Ishikawa (cell line): ENCODE data around the gene ARHGEF3.

Experiments used
- CEBPB ChIP-seq: IDR thresholded peaks from 2 replicates; pipeline ENCODE4 v1.6.1; 2012
- CREB1 ChIP-seq: IDR thresholded peaks from 2 replicates; pipeline ENCODE4 v1.6.1; 2012; ENCODE audit warnings: low read depth
- EP300 ChIP-seq: IDR thresholded peaks from 2 replicates; pipeline ENCODE4 v1.6.1; 2012; ENCODE audit warnings: borderline replicate concordance
- FOXM1 ChIP-seq: IDR thresholded peaks from 2 replicates; pipeline ENCODE4 v1.6.1; 2012; ENCODE audit warnings: low read depth, borderline replicate concordance
- MAX ChIP-seq: IDR thresholded peaks from 2 replicates; pipeline ENCODE4 v1.6.1; 2012
- NFIC ChIP-seq: IDR thresholded peaks from 2 replicates; pipeline ENCODE4 v1.6.1; 2012
- RAD21 ChIP-seq: IDR thresholded peaks from 2 replicates; pipeline ENCODE4 v1.6.1; 2012; ENCODE audit warnings: low read depth
- REST ChIP-seq: IDR thresholded peaks from 2 replicates; pipeline ENCODE4 v1.6.1; 2012; ENCODE audit warnings: low read depth, mild to moderate bottlenecking
- TAF1 ChIP-seq: IDR thresholded peaks from 2 replicates; pipeline ENCODE4 v1.6.1; 2012; ENCODE audit warnings: low read depth, mild to moderate bottlenecking
- TEAD4 ChIP-seq: IDR thresholded peaks from 2 replicates; pipeline ENCODE4 v1.6.1; 2012
- YY1 ChIP-seq: IDR thresholded peaks from 2 replicates; pipeline ENCODE4 v1.6.1; 2012; ENCODE audit warnings: low read depth
- ZBTB7A ChIP-seq: IDR thresholded peaks from 2 replicates; pipeline ENCODE4 v1.6.1; 2012; ENCODE audit warnings: low read depth

- TF ChIP-seq REST = no peak
- TF ChIP-seq EP300 = no peak
- TF ChIP-seq TAF1 = no peak
- no peak for TF ChIP-seq FOXM1
- no peak for TF ChIP-seq RAD21
- no peak for TF ChIP-seq MAX
- TF ChIP-seq NFIC = no peak
- no peak for TF ChIP-seq CEBPB
- TF ChIP-seq YY1 = no peak
- TF ChIP-seq ZBTB7A = no peak
- no peak for TF ChIP-seq TEAD4
- TF ChIP-seq CREB1 = no peak
These were observed 24.1 kb upstream of the ARHGEF3 start for GRCh38 chr3:56825567-56826438.
